Prostate gland (tissue), 2 donors: Measurements from ENCODE around the gene ELK1. TPM values are rescaled to one million over a fixed set of nuclear protein-coding genes. Genes with fewer than 3 reads are reported as not detected.

Source experiments
- DNase-seq: peaks from one replicate; pipeline ENCODE4 v3.0.0-alpha.2; 2019; ENCODE audit warnings: low spot score
- H3K27ac ChIP-seq, 2 donors: fragments of 200-600 bp; sonication (generic); 2 replicates each; pipeline ENCODE4 v1.5.1; 2017 to 2019
- H3K27me3 ChIP-seq: fragments of 200-600 bp; sonication (generic); replicated peaks from 2 replicates; pipeline ENCODE4 v1.5.1; 2019; ENCODE audit not compliant: insufficient read depth
- H3K36me3 ChIP-seq, 2 donors: fragments of 200-600 bp; sonication (generic); 1 replicate in 1 of 2; 2 replicates in 1 of 2; pipeline versions ENCODE4 v1.5.1 to v1.8.1; 2017 to 2019
- H3K4me1 ChIP-seq: fragments of 200-600 bp; sonication (generic); replicated peaks from 2 replicates; pipeline ENCODE4 v1.5.1; 2019
- H3K4me3 ChIP-seq, 2 donors: fragments of 200-600 bp; sonication (generic); 2 replicates each; pipeline ENCODE4 v1.5.1; 2017 to 2019
- H3K9me3 ChIP-seq: fragments of 200-600 bp; sonication (generic); 2 replicates; pipeline ENCODE4 v1.5.1; 2017
- CTCF ChIP-seq, 4 experiments: fragments of 200-600 bp in 2 of 4; fragments of 450-650 bp in 2 of 4; sonication (generic) in 2 of 4; IDR thresholded peaks; 1 replicate in 3 of 4; 2 replicates in 1 of 4; pipeline ENCODE4 v1.5.1; 2016 to 2019; ENCODE audit warnings: antibody characterized with exemption in 4 of 4, mild to moderate bottlenecking in 2 of 4, moderate library complexity in 2 of 4
- POLR2A ChIP-seq: fragments of 450-650 bp; IDR thresholded peaks from one replicate; pipeline ENCODE4 v1.6.1; 2016; ENCODE audit warnings: antibody characterized with exemption, mild to moderate bottlenecking
- POLR2AphosphoS5 ChIP-seq: sonication (generic); formaldehyde crosslinking; IDR thresholded peaks from one replicate; pipeline ENCODE4 v1.6.1; 2017; ENCODE audit warnings: antibody characterized with exemption
- WGBS: methylation state at CpG from one replicate; pipeline ENCODE4 v1.1.5; 2018; 5-methylcytosine and 5-hydroxymethylcytosine counted together
- intact Hi-C: fragments of 100-400 bp; cut with DNase I; formaldehyde crosslinking; loops from one replicate; pipeline ENCODE4 v1.14.2; 2022
- total RNA-seq, 2 donors: library from RNA; depleted of rRNA; stranded (reverse); fragments of >200 nt; gene quantifications; one replicate each; pipeline ENCODE4 v1.1.0, GENCODE V29; 2016

ELK1 gene
- total RNA-seq, 2 donors from 2014 or later, result 28.6 to 105 TPM

DNA sequence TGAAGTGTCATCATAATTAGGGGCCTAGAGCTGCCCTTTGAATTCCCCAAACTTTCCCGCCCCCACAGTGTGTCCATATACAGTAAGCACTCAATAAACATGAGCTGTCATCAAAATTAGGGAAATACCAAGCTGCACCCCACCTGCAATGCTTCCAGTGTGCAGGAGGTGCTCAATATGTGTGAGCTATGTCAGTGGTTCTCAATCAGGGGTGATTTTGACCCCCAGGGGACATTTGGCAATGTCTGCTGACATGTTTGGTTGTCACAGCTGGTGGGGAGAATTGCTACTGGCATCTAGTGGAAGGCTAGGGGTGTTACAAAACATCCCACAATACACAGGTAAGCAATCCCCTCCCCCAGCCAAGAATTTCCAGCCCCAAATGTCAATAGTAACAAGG, 21.4 kb downstream of the ELK1 start:
- intact Hi-C loops, result no loop called here
- WGBS, result 100% methylated on average over 1 of the region's 1 CpG
- Histone ChIP-seq H3K27ac (no peak overlapping the region), H3K36me3 (no peaks in the 10 kb centered on the region), H3K4me3 (no peak overlapping the region), H3K27me3 (no peaks in the 10 kb centered on the region), H3K4me1 (no peaks in the 10 kb centered on the region), H3K9me3 (no peaks in the 10 kb centered on the region)
- no peak for DNase-seq
- TF ChIP-seq POLR2AphosphoS5 (no peak), POLR2A (no peak), CTCF (IDR thresholded peaks at IDR 0.05) (no peak)

DNA sequence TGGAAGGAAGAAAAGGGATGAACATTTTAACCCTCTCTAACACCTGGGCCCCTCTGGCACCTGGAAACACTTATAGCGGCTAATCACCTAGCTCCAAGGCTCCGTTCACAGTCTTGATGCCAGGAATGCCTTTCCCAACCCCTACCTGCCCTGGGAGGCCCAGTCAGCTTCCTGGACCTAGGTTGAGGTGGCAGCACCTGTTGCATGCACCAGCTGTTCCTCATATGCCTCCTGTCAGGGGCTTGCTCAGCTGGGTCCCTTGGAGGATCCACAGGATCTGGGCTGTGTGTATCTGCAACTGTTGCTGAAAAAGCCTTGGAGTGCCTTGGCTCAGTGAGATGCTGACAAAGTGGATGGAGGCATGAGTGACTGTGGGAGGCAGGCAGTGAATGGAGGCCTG, 25.0 kb downstream of the ELK1 start:
- intact Hi-C loops, result no loop called here
- H3K4me3 ChIP-seq, result no peak overlapping the region
- no peaks in the 10 kb centered on the region for H3K9me3 ChIP-seq
- H3K27ac ChIP-seq, result no peak overlapping the region
- H3K4me1 ChIP-seq, result no peaks in the 10 kb centered on the region
- no peaks in the 10 kb centered on the region for H3K27me3 ChIP-seq
- TF ChIP-seq POLR2AphosphoS5 (no peak), CTCF (IDR thresholded peaks at IDR 0.05) (no peak), POLR2A (no peak)
- 88% methylated on average over 2 of the region's 2 CpGs for WGBS
- DNase-seq, result no peak
- no peaks in the 10 kb centered on the region for H3K36me3 ChIP-seq

GRCh38 chrX:47623540-47624027, 26.8 kb downstream of the ELK1 start:
- no peaks in the 10 kb centered on the region for H3K9me3 ChIP-seq
- no peaks in the 10 kb centered on the region for H3K27me3 ChIP-seq
- no peak overlapping the region for H3K4me3 ChIP-seq
- no peaks in the 10 kb centered on the region for H3K4me1 ChIP-seq
- TF ChIP-seq POLR2AphosphoS5 (no peak), CTCF (IDR thresholded peaks at IDR 0.05) (no peak), POLR2A (no peak)
- no peak for DNase-seq
- intact Hi-C loops, result no loop called here
- 0% methylated on average over 1 of the region's 35 CpGs for WGBS
- H3K27ac ChIP-seq, result no peak overlapping the region
- H3K36me3 ChIP-seq, result no peaks in the 10 kb centered on the region

DNA sequence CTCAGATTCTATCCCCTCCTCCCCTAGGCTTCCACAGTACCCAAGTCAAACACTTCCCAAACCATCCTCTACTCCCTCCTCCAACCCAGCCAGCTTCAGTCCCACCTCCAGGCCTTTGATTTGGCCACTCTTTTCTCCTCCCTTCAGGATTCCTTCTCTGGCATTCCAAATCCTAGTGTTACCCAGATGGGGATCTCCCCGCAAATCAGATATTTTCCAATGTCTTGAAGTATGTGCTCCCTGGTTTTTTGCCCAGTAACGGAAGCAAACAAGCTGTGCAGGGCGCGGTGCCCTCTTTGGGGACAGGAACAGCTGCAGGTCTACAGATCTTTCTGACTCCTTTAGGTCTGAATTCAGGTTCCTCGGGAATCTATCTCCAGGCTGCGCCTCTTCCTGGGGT, 28.5 kb downstream of the ELK1 start:
- TF ChIP-seq POLR2AphosphoS5, result no peak
- no peak for TF ChIP-seq CTCF (IDR thresholded peaks at IDR 0.05)
- TF ChIP-seq POLR2A, result no peak
- H3K4me1 ChIP-seq, result no peaks in the 10 kb centered on the region
- H3K27ac ChIP-seq, result no peak overlapping the region
- no peak overlapping the region for H3K4me3 ChIP-seq
- H3K36me3 ChIP-seq, result no peaks in the 10 kb centered on the region
- H3K27me3 ChIP-seq, result no peaks in the 10 kb centered on the region
- DNase-seq, result no peak
- H3K9me3 ChIP-seq, result no peaks in the 10 kb centered on the region
- intact Hi-C loops, result no loop called here
- WGBS, result 89% methylated on average over 5 of the region's 6 CpGs

GRCh38 chrX:47620303-47620685, 30.1 kb downstream of the ELK1 start:
- WGBS, result 52% methylated on average over 9 of the region's 9 CpGs
- no peak for DNase-seq
- Histone ChIP-seq H3K4me3 (no peak overlapping the region), H3K9me3 (no peaks in the 10 kb centered on the region), H3K36me3 (no peaks in the 10 kb centered on the region), H3K4me1 (no peaks in the 10 kb centered on the region), H3K27me3 (no peaks in the 10 kb centered on the region), H3K27ac (no peak overlapping the region)
- TF ChIP-seq POLR2A, result no peak
- TF ChIP-seq CTCF (IDR thresholded peaks at IDR 0.05), result no peak
- TF ChIP-seq POLR2AphosphoS5, result no peak
- intact Hi-C loops, result no loop called here
